RPMI7951 (cell line): ENCODE measurements around the gene CDC42BPA. TPM values are rescaled to one million over a fixed set of nuclear protein-coding genes. Genes with fewer than 3 reads are reported as not detected.
"Not testable (repeated sequence)": the region's sequence is repeated elsewhere in the genome, so short reads cannot be mapped to it uniquely, and the experiment has no call there.

ENCODE experiments used
- DNase-seq: peaks from one replicate; pipeline ENCODE4 v3.0.0-alpha.2; 2012; ENCODE audit warnings: low read depth
- total RNA-seq: library from RNA; depleted of rRNA; stranded (reverse); fragments of >200 nt; shearing (Covaris generic); gene quantifications from 2 replicates; pipeline ENCODE4 v1.2.3, GENCODE V29; 2014

CDC42BPA gene
- total RNA-seq, 1 experiment from 2014 or later = 25.8 TPM

- no peak for DNase-seq
Measured at GRCh38 chr1:227134686-227135314, 183.5 kb downstream of the CDC42BPA start.

DNA sequence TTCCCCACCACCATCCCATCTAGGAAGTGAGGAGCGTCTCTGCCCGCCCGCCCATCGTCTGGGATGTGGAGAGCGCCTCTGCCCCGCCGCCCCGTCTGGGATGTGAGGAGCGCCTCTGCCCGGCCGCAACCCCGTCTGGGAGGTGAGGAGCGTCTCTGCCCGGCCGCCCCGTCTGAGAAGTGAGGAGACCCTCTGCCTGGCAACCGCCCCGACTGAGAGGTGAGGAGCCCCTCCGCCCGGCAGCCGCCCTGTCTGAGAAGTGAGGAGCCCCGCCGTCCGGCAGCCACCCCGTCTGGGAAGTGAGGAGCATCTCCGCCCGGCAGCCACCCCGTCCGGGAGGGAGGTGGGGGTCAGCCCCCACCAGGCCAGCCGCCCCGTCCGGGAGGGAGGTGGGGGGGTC is 185.6 kb downstream of the CDC42BPA start:
- not testable (repeated sequence) for DNase-seq

DNA sequence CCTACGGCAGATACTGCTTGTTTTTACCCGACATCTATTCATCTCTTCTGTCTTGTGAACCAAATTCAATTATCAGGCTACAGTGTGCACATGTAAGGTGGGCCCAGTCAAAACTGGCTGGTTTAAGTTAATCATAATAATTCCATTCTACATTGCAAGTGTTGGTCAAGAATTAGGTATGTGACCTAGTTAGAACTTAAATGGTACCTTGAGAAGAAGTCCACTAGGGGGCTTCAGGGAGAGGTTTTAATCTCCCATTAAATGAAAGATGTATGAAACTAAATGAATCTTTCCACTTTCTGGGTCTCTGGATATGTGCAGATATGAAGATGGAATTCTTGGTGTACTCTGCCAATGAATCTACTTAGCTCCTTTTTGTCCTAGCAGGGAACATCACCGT is 187.1 kb downstream of the CDC42BPA start:
- DNase-seq = peak; percentile 27

- DNase-seq = no peak
Measured at GRCh38 chr1:227127891-227128290, 190.4 kb downstream of the CDC42BPA start.

DNA sequence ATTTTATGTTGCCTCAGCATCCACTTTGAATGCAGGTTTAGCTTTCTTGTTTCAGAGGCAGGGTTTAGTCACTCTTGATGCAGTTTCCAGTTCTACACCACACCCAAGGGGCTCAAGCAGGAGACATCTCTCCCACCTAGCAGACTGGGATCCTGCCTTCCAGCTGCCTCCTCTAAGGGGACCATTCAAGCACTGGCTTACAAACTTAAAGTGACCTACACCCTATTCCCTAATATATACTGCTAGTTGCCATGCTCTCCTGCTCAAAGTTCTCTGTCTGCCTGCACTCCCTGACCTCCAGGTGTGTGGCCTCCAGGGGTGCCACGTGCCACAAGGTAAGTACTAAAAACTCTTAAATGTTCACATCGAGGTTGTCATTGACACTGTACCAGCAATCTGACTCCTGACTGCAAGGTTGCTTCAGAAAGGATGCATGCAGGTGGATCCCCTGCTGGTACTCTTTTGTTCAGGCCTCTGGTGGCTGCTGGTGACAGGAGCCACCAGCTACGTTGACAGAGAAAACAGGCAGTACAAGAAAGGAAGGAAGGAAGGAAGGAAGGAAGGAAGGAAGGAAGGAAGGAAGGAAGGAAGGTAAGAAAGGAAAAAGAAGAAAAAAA is 192.3 kb downstream of the CDC42BPA start:
- DNase-seq = no peak

- no peak for DNase-seq
Measured at GRCh38 chr1:227124473-227124872, 193.8 kb downstream of the CDC42BPA start.

DNA sequence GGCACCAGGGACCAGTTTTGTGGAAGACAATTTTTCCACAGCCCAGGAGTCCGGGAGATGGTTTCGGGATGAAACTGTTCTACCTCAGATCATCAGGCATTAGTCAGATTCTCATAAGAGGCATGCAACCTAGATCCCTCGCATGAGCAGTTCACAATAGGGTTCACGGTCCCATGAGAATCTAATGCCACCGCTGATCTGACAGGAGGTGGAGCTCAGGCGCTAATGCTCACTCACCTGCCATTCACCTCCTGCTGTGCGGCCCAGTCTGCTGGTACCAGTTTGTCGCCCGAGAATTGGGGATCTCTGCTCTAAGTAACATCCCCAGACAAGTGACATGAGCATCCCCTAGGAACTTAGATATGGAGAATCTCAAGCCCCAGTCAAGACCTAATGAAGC is 197.5 kb downstream of the CDC42BPA start:
- DNase-seq = no peak

DNA sequence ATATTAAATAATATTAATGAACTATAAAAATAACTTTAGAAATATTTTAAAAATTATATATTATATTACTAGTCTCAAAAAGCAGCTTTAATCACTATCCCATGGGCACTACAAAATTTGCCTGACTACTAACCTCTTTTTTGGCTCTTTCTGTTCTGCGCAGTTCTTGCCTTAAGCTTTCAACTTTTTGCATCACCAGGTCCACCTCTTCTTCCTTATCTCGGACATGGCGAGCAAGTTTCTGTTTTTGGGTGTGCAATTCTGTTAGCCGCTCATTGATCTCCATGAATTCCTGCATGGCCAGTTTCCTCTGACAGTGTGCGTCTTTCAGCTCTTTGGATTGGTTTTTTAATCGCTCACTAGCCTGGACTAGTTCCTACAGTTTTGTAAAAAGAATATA is 205.8 kb downstream of the CDC42BPA start:
- no peak for DNase-seq

DNA sequence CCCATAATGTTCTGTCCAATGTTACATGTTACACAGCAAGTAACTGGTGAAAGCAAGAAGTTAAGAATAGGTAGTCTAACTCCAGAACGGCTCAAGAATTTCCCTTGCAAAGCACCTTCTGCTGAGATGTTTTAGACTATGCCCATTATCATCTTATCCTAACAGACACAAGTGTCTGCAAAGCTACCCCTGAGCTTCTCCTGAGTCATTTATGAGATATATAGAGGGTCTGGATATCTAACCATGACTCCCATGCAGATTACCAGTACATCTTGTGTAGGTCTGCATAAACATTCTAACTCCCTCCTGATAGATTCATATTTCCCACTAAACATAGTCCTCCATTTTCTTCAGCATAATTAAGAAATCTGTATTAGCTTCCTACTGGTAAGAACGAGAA is 206.5 kb downstream of the CDC42BPA start:
- no peak for DNase-seq

DNA sequence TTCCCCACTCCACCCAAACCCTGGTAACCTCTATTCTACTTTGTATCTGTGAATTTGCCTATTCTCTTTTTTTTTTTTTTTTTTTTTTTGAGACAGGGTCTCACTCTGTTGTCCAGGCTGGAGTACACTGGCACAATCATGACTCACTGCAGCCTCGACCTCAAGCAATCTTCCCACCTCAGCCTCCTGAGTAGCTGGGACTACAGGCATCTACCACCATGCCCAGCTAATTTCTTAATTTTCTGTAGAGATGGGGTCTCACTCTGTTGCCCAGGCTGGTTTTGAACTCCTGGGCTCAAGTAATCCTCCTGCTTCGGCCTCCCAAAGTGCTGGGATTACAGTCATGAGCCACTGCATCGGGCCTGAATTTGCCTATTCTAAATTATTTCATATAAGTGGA is 213.0 kb downstream of the CDC42BPA start:
- not testable (repeated sequence) for DNase-seq

GRCh38 chr1:227102056-227102455 is 216.2 kb downstream of the CDC42BPA start:
- no peak for DNase-seq

GRCh38 chr1:227094249-227094966 is 223.9 kb downstream of the CDC42BPA start:
- no peak for DNase-seq

GRCh38 chr1:227093309-227093708 is 225.0 kb downstream of the CDC42BPA start:
- DNase-seq = no peak

- DNase-seq = no peak
Measured at GRCh38 chr1:227092069-227092468, 226.2 kb downstream of the CDC42BPA start.

DNA sequence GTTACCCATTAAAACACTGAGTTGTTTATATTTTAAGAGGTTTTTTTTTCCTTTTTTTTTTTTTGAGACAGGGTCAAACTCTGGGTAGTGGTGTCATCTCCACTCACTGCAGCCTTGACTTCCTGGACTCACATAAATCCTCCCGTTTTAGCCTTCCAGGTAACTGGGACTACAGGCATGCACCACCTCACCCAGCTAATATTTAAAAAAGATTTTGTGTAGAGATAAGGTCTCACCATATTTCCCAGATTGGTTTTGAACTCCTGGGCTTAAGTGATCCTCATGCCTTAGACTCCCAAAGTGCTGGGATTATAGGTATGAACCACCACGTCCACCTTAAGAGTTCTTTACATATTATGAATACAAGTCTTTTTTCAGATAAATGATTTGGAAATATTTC is 231.7 kb downstream of the CDC42BPA start:
- DNase-seq = no peak

DNA sequence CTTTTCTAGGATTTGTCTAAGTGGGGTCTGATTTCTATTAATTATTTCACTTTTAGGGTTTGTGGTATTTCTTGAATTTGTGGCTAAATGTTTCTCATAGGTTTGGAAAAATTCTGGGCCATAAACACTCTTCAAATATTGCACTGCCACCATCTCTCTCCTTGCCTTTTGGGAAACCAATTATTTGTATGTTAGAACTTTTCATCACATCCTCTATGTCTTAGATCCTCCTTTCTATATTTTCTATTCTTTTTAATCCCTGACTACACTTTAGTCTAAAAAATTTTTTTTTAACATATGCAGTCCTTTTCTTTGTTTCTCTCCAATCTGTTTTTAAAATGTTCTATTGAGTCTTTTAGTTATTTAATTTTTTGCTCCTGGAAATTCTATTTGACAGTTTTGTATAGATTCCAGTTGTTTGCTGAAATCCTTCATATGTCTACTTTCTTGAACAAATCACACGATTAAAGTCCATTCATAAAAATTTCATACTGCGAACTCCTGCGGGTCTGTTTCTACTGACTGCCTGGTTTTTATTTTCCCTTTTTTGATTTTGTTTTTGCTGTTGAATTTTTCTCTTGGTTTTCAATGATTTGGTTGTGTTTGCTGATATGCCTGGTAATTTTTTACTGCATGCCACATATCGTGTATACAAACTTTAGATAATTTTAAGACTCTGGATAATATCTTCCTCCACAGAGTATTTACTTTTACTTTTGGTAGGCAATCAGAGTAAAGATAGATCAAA is 235.1 kb downstream of the CDC42BPA start:
- DNase-seq = no peak

DNA sequence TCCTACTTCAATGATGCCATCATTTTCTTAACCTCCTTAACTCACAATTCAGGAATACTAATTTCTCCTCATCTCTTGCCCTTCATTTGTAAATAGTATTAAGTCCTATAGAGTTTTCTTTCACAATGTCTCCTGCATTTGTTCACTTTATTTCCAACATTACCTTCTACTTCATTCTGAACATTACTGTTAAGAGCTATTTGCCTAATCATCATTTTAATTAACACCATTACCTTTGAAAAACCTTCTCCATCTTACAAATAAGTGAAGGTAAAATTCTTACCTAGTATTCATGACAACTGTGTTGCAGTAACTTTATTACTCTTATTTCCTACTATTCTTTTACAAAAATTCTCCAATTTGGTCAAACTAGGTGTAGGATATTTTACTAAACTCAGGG is 240.5 kb downstream of the CDC42BPA start:
- DNase-seq = no peak

GRCh38 chr1:227073786-227074185 is 244.5 kb downstream of the CDC42BPA start:
- DNase-seq = no peak

DNA sequence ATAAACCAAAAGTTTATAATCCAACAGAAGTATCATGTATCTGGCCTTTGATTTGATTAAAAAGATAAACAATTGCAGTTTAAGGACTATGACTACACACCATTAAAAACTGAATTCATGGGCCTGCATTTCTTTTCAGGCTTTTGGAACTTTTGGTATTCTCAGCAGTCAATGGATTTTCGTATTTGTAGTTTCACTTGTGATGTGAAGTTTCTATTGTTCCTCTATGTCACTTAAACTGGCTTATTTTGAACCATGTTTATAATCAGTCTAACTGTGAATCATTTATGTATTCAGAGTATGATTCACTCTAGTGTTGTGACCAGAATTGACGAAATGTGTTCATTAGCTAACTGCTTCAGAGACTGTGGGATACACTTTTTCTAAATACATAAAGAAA is 245.3 kb downstream of the CDC42BPA start:
- DNase-seq = no peak

GRCh38 chr1:227071895-227072587 is 246.3 kb downstream of the CDC42BPA start:
- no peak for DNase-seq

- no peak for DNase-seq
Measured at GRCh38 chr1:227070638-227071285, 247.5 kb downstream of the CDC42BPA start.
